Body of pancreas (tissue), 4 donors: Measurements from ENCODE around the gene SLC26A8.

Experiments used
- CTCF ChIP-seq, 7 experiments: fragments of 450-650 bp in 4 of 7; fragments of 200-600 bp in 3 of 7; sonication (generic) in 3 of 7; IDR thresholded peaks; one replicate each; pipeline ENCODE4 v1.5.1; 2016 to 2019; ENCODE audit warnings: antibody characterized with exemption in 7 of 7
- POLR2A ChIP-seq, 3 donors: fragments of 450-650 bp; IDR thresholded peaks; one replicate each; pipeline ENCODE4 v1.6.1; 2016; ENCODE audit warnings: antibody characterized with exemption in 3 of 3, mild to moderate bottlenecking in 2 of 3

DNA sequence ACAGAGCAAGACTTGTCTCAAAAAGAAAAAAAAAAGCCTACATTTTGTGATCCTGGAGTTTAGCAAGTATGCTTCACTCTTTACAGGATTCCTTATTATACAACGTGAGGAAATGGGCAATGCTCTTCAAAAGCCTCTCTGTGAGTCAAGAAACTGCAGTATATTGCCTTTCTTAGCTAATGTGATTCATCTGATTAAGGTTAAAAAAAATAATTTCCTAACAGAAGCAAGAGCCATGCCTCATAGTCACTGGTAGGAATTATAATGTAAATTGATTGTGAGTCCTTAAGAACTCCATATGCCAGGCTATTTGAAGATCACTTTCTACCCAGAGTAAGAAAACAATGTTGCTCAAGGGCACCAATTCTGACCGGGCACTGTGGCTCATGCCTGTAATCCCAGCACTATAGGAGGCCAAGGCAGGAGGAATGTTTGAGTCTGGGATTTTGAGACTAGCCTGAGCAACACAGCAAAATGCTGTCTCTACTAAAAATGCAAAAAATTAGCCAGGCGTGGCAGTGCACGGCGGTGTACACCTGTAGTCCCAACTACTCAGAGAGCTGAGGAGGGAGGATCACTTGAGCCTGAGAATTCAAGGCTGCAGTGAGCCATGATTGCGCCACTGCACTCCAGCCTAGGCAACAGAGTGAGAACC is 43.3 kb downstream of the SLC26A8 start:
- no peak for TF ChIP-seq CTCF (IDR thresholded peaks at IDR 0.05)
- no peak for TF ChIP-seq POLR2A (IDR thresholded peaks at IDR 0.05)
